Gastrocnemius medialis (tissue), 4 donors: Measurements from ENCODE around the gene SLC1A2. TPM values are rescaled to one million over a fixed set of nuclear protein-coding genes. Genes with fewer than 3 reads are reported as not detected.

Experiments
- ATAC-seq, 2 donors: fragments of 150-250 bp; one replicate each; pipeline ENCODE4 v1.9.1; 2016
- DNase-seq, 2 donors: peaks; one replicate each; pipeline ENCODE4 v3.0.0-alpha.2; 2019
- H3K27ac ChIP-seq, 4 donors: fragments of 200-600 bp; sonication (generic); 1 replicate in 1 of 4; 2 replicates in 3 of 4; pipeline ENCODE4 v1.5.1; 2016 to 2018; ENCODE audit warnings: mild to moderate bottlenecking in 2 of 4, moderate library complexity in 1 of 4
- H3K27me3 ChIP-seq, 3 donors: fragments of 200-600 bp; sonication (generic) in 2 of 3; 1 replicate in 1 of 3; 2 replicates in 2 of 3; pipeline versions ENCODE4 v1.5.1 to v1.6.0; 2016 to 2019; ENCODE audit warnings: mild to moderate bottlenecking in 1 of 3, moderate library complexity in 1 of 3
- H3K36me3 ChIP-seq, 2 donors: fragments of 200-600 bp; sonication (generic) in 1 of 2; one replicate each; pipeline ENCODE4 v1.5.1; 2017 to 2018
- H3K4me1 ChIP-seq, 2 donors: fragments of 200-600 bp; sonication (generic) in 1 of 2; one replicate each; pipeline ENCODE4 v1.5.1; 2016 to 2017; ENCODE audit warnings: mild to moderate bottlenecking in 2 of 2
- H3K4me3 ChIP-seq, 4 donors: fragments of 200-600 bp; sonication (generic) in 3 of 4; 1 replicate in 1 of 4; 2 replicates in 3 of 4; pipeline ENCODE4 v1.5.1; 2016 to 2019; ENCODE audit warnings: mild to moderate bottlenecking in 2 of 4
- H3K9me3 ChIP-seq, 3 donors: fragments of 200-600 bp; sonication (generic) in 2 of 3; 1 replicate in 1 of 3; 2 replicates in 2 of 3; pipeline ENCODE4 v1.5.1; 2016 to 2019
- POLR2A ChIP-seq, 2 donors: fragments of 450-650 bp; IDR thresholded peaks; one replicate each; pipeline ENCODE4 v1.6.1; 2017; ENCODE audit warnings: antibody characterized with exemption in 2 of 2, mild to moderate bottlenecking in 2 of 2, moderate library complexity in 2 of 2
- in situ Hi-C, 4 donors: fragments of 200-750 bp; cut with MboI; loops; one replicate each; pipeline versions ENCODE4 v1.15.0 to v1.8.0; 2017; ENCODE audit warnings: low sequenced_read_pairs in 4 of 4
- intact Hi-C: fragments of 100-400 bp; cut with DNase I; formaldehyde crosslinking; loops from one replicate; pipeline ENCODE4 v1.15.1; 2023; ENCODE audit warnings: low total_unique reads
- total RNA-seq, 4 donors: library from RNA; depleted of rRNA; stranded (reverse); fragments of >200 nt; gene quantifications; one replicate each; pipeline versions ENCODE4 v1.1.0 to v1.2.3, GENCODE V29; 2016
- TF ChIP-seq, protein P1 (sequence below), 5 experiments: fragments of 450-650 bp in 3 of 5; fragments of 200-600 bp in 2 of 5; sonication (generic) in 2 of 5; IDR thresholded peaks in 4 of 5; conservative IDR thresholded peaks in 1 of 5; 1 replicate in 4 of 5; 2 replicates in 1 of 5; pipeline ENCODE4 v1.5.1; 2016 to 2019; ENCODE audit warnings: antibody characterized with exemption in 5 of 5, mild to moderate bottlenecking in 3 of 5, moderate library complexity in 3 of 5

The SLC1A2 gene
- total RNA-seq, 4 donors from 2014 or later: 0.15 to 1.1 (median 0.52) TPM

GRCh38 chr11:35360055-35360530 is 59.3 kb downstream of the SLC1A2 start:
- Histone ChIP-seq H3K27ac (peak overlapping the region; percentile 42 to 72 (median 58)), H3K4me1 (peaks cover 13 to 30% of the 10 kb centered on the region in 2 donors), H3K27me3 (no peaks in the 10 kb centered on the region), H3K4me3 (no peak overlapping the region), H3K36me3 (no peaks in the 10 kb centered on the region), H3K9me3 (no peaks in the 10 kb centered on the region)
- in situ Hi-C loops: no loop called here
- no peak for DNase-seq
- TF ChIP-seq POLR2A (IDR thresholded peaks at IDR 0.05): no peak
- TF ChIP-seq, protein P1, sequence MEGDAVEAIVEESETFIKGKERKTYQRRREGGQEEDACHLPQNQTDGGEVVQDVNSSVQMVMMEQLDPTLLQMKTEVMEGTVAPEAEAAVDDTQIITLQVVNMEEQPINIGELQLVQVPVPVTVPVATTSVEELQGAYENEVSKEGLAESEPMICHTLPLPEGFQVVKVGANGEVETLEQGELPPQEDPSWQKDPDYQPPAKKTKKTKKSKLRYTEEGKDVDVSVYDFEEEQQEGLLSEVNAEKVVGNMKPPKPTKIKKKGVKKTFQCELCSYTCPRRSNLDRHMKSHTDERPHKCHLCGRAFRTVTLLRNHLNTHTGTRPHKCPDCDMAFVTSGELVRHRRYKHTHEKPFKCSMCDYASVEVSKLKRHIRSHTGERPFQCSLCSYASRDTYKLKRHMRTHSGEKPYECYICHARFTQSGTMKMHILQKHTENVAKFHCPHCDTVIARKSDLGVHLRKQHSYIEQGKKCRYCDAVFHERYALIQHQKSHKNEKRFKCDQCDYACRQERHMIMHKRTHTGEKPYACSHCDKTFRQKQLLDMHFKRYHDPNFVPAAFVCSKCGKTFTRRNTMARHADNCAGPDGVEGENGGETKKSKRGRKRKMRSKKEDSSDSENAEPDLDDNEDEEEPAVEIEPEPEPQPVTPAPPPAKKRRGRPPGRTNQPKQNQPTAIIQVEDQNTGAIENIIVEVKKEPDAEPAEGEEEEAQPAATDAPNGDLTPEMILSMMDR (IDR thresholded peaks at IDR 0.05 in 4 of 5, conservative IDR thresholded peaks at IDR 0.05 in 1 of 5): no peak
- no peak for ATAC-seq
- intact Hi-C loops: loop anchor here (10.0 kb wide), 2 partner anchors 115 to 705 kb away; no protein-coding TSS in a partner anchor

- no peak for TF ChIP-seq POLR2A (IDR thresholded peaks at IDR 0.05)
- TF ChIP-seq, protein P1 (IDR thresholded peaks at IDR 0.05 in 4 of 5, conservative IDR thresholded peaks at IDR 0.05 in 1 of 5): no peak
- H3K4me1 ChIP-seq: peaks cover 13 to 26% of the 10 kb centered on the region in 2 donors
- in situ Hi-C loops: no loop called here
- ATAC-seq: peak; percentile 4 to 14
- H3K9me3 ChIP-seq: no peaks in the 10 kb centered on the region
- no peak for DNase-seq
- H3K27ac ChIP-seq: peak overlapping the region; percentile 42 to 72 (median 58)
- H3K27me3 ChIP-seq: no peaks in the 10 kb centered on the region
- H3K4me3 ChIP-seq: no peak overlapping the region
- intact Hi-C loops: loop anchor here (10.0 kb wide), 2 partner anchors 115 to 705 kb away; no protein-coding TSS in a partner anchor
- no peaks in the 10 kb centered on the region for H3K36me3 ChIP-seq
These were observed 59.9 kb downstream of the SLC1A2 start for GRCh38 chr11:35359321-35360054.

GRCh38 chr11:35358391-35358790 is 61.0 kb downstream of the SLC1A2 start:
- Histone ChIP-seq H3K27ac (peak overlapping the region in 3 of 4 donors; percentile 42 to 72 (median 51)), H3K36me3 (no peaks in the 10 kb centered on the region), H3K4me3 (no peak overlapping the region), H3K27me3 (no peaks in the 10 kb centered on the region), H3K9me3 (no peaks in the 10 kb centered on the region), H3K4me1 (peaks cover 10 to 16% of the 10 kb centered on the region in 2 donors)
- intact Hi-C loops: no loop called here
- no peak for ATAC-seq
- TF ChIP-seq, protein P1 (IDR thresholded peaks at IDR 0.05 in 4 of 5, conservative IDR thresholded peaks at IDR 0.05 in 1 of 5): no peak
- TF ChIP-seq POLR2A (IDR thresholded peaks at IDR 0.05): no peak
- in situ Hi-C loops: no loop called here
- DNase-seq: no peak

- no peak for ATAC-seq
- Histone ChIP-seq H3K27me3 (no peaks in the 10 kb centered on the region), H3K4me3 (no peak overlapping the region), H3K36me3 (no peaks in the 10 kb centered on the region), H3K9me3 (no peaks in the 10 kb centered on the region), H3K4me1 (peaks cover 6 to 12% of the 10 kb centered on the region in 2 donors), H3K27ac (no peak overlapping the region)
- intact Hi-C loops (no loop called here), in situ Hi-C loops (no loop called here)
- no peak for TF ChIP-seq POLR2A (IDR thresholded peaks at IDR 0.05)
- TF ChIP-seq, protein P1 (IDR thresholded peaks at IDR 0.05 in 4 of 5, conservative IDR thresholded peaks at IDR 0.05 in 1 of 5): no peak
- no peak for DNase-seq
These were observed 61.4 kb downstream of the SLC1A2 start for GRCh38 chr11:35357923-35358322.
